ENCODE data around the gene EFHC2.

DNA sequence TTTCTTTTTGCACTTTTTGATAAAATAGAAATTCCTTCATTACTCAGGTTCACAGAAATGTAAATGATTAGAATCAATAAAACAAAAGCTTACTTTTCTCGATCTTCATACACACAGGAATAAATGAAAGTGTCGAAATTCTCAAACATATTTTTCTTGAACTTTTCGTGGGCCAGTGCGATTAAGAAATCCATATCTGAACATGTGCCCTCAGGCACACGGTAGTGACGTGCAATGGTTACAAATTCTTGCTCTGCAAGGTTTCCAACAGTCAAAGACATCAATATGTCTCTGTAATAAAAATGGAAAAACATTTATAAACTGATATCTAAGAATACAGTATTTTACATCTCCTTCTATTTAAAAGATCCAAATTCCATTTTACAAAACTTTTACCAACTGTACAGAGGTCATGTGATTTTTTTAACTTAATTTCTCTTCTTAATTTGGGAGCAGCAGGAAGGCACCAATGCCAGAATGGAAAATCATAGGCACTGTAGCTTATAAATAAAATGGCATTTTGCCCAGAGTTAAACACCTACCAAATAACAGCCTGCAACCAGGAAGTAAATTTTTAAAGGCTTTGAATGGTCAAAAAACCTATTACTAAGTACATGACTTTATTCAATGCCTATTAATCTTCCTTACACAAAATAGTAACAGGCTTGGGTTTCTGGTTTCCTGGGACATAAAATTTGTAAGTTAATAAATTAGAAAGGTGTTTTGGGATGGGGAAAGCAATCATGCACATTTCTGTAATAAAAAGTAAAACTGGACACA, 165.0 kb downstream of the EFHC2 start:
- TF ChIP-seq CTCF (conservative IDR thresholded peaks at IDR 0.05 in 1 of 2, IDR thresholded peaks at IDR 0.05 in 1 of 2; ENCODE audit: low read depth in 1 of 2, low read length in 2 of 2) (no peak), EZH2 (IDR thresholded peaks at IDR 0.05; ENCODE audit: low read length, missing control alignments) (no peak)
